HCEC 1CT (cell line): ENCODE data around the gene LRP1B.

Experiments used
- DNase-seq: peaks from one replicate; pipeline ENCODE4 v3.0.0-alpha.2; 2017

LRP1B gene

DNA sequence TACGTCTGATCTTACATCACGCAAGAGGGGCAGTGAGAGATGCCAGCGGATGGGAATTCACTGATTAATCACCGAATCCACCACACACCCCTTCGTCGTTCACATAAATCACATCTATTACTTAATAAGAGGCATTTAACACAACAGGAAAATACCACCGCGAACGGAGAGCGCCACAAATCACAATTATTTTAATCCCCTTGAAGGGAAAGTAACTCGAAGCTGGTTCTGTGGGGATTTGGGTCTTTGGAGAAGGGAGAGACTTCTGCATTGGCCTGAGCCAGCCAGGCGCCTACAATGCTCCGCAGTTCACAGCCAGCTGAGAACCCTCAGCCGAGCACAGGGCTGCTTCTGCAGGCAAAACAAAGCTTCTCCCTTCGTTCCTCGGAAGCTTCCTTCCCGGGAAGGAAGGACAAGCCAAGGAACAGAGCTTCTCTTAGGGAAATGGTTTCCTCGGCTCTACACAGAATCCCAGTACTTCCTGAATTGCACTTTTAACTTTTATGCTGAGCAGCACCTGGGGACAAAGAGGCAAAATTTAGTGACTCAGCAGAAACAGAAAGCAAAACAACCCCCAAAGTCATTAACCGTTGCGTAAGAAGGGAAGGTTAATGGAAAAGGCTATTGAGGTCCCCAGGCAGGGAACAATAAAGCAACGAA is at the start of gene LRP1B:
LRP1B (minus strand) TSS at position 7 of the 660 bp plus-strand sequence. CDS start 287 bp downstream, outside the sequence.
- peak; percentile 65 for DNase-seq

DNA sequence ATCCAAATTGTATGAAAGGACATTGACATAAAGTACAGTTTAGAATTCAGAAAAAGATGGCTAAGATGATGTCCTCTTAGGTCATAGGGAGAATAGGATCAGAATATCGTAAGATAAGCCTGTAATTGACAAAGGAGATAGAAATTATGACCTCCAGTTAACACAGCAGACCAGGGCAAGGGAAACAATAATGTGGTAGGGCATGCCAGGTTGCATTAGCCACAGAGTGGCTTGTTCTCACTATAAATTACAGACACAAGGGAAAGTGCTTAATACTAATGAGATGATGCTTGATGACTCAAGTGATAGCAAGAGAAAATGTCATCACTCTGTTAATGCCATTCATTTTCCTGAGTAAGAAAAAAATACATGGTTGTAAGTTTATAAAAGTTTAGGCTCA is 48.9 kb upstream of the LRP1B start:
- DNase-seq, result peak; percentile 11

DNA sequence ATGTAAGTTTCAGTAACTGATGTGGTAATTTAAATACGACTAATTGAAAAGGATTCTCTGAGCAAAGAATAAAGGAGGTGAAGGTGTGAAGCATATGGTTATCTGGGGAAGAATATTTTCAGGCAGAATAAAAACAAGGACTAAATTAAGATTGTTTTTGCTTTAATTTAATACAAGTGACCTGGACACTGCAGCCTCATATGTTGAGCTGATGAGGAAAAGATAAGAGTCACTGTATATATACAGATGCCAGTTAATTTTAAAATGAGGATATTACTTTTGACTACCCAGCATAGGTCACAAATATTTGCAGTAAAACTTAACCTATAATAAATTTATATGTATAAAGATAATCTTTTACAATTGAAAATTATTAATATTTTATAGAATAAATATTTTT is 47.8 kb upstream of the LRP1B start:
- DNase-seq, result no peak

DNA sequence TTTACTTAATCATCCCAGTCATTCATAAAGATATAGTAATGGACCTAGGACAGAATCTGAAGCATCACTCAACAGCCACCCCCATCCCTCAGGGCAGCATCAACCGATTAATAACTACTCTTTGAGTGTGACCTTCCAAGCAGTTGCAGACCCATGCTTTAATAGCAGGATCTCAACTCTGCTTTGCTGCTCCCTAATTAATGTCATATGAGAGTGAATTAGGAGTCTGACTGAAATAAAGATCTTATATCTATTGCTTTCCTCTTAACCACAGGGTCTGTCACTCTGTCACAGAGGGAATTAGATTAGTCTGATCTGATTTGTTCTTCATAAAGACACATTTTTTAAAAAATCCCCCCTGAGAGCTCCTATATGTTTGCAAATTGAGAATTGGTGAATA is 46.1 kb upstream of the LRP1B start:
- no peak for DNase-seq

DNA sequence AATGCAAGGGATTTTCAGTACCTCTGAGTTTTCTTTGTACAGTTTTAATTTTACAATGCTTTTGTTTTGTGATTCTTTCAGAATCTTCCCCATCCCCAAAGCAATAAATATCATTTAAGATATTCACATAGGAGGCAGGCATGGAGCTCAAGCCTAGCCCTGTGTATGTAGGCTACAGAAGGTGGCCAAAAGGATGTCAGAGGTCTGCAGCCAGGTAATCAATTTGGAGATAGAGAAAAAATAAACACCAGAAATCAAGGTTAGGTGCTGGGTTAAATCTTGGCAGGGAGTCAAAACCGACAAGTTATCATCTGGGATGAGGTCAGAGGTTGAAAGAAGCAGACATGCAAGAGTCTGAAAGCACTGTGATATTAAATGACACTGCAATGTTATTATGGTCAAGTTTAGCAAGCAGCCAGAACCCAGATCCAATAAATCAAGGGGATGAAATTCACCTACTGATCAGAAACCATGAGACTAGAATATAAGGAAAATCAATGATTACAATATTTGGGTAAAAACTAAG is 45.1 kb upstream of the LRP1B start:
- no peak for DNase-seq

DNA sequence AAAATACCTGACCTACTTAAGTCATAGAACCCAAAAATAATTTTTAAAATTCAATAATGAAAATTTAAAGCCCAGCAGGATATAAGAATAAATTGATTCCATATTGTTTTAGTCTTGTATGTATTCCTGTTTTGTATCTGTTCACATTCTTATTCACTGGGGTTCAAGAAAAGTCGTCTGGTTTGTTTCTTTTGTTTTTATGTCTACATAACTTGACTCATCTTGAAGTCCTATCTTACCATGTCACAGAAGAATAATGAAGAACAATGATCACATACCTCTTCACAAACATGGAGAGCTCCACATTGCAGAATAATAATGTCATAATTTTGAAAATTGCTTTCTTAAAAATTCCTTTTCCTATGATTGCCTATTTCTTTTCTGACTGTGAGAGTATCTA is 43.4 kb upstream of the LRP1B start:
- DNase-seq, result no peak

DNA sequence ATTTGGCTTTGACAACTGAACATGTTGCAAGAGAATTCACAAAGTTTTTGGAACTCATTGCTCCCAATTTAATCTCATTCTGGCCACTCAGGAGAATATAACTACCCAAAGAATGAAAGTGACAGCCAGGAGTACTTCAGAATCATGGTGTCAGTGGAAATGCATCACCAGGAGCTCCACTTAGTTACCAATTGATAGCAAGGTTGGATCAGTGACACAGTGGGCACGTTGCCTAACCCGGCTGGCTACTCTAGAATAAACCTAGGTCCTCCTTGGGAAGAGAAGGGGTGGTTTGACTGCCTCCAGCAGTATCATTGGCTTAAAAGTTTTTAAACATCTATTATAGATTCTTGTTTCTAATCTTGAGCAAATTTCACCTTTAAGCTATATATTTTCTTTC is 40.0 kb upstream of the LRP1B start:
- DNase-seq, result no peak

DNA sequence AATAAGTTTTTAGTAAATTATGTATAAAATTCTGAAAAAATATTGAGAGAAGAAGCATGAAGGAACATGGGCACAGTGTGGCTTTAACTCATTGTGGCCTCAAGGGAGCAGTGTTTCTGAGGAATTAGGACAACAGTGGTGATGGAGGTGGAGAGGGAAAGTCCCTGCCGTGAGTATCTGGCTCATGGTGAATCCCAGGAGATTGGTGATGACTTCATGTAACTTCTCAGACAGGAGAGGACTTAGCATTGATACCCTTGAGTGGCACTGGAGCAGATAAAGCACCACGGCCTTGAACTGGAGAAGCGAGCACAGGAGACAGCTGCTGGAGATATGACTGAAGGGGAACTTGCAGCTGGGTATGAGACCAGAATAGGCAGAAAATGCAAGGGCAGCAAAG is 35.0 kb upstream of the LRP1B start:
- DNase-seq, result peak; percentile 74

DNA sequence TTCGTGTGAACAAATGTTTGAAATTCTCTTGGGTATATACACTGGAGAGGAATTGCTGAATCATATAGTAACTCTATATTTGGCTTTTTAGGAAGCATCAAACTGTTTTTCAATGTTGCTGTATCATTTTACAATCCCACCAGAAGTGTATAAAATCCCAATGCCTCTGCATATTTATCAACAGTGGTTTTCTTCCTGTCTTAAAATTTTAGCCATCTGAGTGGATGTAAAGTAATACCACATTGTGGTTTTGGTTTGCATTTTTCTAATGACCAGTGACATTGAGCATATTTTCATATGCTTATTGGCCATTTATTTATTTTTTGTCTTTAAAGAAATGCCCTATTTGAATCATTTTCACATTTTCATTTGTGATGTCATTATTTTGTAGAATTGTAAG is 22.8 kb upstream of the LRP1B start:
- peak; percentile 64 for DNase-seq

DNA sequence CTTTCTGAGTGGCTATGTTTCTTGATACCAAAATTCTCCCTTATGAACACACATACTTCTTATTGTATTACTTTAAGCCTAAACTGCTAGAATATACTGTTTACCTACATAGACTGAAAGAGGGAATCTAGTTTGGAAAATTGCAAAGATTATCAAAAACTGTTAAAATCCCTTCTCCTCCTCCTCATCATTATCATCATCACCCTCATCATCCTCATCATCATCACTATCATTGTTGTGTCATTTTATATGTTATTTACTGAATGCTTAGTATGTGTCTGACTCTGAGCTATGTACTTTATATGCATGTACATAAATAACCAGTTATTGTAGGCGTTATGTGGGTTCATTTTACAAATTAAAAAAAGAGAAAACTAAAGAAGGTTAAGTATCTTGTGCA is 19.6 kb upstream of the LRP1B start:
- no peak for DNase-seq

DNA sequence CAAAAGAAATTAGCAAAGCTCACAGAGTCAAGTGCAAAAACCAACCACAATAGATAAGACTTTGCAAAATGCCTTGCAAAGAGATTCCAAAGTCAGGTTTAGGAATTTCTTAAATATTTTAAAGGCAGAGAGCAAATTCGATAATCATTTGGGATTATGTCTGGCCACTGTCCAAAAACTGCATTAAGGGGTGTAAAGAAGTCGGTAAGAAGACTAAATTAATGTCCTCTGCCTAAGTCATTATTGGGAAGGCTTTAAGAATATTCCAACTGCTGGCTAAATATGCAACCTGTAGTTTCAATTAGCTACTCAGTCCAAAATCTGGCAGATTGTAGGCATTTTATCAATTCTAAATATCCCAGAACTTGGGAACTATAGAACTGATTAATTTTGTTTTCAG is 13.7 kb upstream of the LRP1B start:
- no peak for DNase-seq

DNA sequence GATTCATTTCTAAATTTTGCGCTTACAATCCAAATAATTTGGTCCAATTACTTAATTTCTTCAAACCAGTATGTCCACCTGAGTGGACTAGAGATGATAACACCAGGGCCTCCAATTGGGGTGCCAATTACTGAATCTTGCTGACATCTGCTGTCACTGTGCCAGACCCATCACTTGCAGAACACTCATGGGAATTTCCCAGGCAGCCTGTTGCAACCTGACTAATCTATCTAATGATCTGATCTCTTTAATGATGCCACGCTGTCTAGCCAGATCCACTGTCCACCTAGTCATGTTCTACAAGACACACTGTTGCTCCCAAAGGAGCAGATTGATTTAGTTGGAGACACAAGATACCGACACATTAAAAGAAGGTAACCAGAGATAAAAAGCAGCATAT is 11.8 kb upstream of the LRP1B start:
- no peak for DNase-seq

DNA sequence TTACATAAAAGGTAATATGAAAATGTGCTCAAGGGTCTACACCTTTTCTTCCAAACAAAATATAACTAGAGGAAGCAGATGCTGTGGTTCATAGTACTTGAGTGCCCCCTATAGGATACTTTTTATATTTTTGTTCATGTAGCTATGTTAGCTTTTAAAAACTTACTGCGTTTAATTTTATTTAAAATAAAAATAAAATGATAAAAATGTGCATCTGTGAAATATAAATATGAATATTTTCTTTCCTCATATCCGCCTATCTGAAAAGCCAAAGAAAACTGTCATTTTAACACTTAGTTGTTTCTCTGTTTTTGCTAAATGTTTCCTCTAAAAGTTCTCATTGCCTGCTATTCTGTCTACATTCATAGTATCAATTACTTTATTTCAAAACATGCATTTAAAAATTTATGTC is 9.6 kb upstream of the LRP1B start:
- peak; percentile 35 for DNase-seq

DNA sequence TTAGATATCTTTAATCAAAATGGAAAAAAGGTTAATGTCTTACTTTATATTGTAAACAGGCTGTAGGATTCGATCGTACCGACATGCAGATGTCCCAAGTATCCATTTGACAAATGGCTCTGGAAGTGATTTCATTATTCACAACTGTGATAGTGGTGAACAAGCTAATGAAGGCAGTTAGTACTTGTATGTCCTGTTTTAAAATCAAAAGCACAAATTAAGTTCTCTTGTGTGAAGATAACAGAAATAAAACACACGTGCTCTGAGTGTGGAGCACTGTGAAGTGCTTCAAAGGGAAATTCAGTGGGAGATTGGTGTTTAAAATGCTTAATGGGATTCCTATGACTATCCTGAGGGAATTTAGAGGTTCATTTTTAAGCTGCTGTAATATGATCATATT is 8.6 kb upstream of the LRP1B start:
- no peak for DNase-seq

DNA sequence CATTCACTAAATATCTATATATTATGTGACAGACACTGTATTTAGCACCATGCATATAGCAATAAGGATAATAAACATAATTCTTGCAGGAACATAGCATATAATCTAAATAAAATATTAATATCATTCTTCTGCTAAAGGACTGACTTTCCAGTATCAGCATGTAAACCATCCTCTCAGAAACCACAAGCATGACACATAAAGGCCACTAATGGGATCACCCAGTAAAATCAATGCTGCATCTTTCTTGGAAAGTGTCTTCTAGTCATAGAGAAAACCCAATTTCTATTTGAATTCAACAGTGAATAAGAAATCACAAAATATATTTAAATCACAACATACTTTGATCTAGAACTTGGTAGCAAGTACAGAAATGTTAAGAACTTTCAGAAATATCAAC is 5.8 kb upstream of the LRP1B start:
- DNase-seq, result peak; percentile 51

DNA sequence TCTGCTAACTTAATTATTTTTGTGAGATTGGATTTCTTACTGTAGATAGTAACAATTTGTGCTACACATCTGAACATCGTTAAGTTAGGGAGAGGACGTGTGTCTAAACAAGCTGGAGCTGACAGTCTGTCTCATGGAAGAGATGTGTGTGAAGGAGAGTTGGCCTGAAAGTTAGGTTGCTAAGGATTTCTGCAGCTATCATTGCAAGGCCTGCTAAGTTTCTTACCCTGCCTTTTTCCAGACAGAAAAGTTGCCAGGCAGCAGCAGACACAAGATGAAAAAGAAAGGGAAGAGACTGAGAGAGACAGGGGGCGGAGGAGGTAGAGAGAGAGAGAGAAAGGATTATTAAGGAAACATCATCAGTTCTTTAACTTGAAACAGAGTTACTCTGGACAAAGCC is 4.1 kb upstream of the LRP1B start:
- no peak for DNase-seq

DNA sequence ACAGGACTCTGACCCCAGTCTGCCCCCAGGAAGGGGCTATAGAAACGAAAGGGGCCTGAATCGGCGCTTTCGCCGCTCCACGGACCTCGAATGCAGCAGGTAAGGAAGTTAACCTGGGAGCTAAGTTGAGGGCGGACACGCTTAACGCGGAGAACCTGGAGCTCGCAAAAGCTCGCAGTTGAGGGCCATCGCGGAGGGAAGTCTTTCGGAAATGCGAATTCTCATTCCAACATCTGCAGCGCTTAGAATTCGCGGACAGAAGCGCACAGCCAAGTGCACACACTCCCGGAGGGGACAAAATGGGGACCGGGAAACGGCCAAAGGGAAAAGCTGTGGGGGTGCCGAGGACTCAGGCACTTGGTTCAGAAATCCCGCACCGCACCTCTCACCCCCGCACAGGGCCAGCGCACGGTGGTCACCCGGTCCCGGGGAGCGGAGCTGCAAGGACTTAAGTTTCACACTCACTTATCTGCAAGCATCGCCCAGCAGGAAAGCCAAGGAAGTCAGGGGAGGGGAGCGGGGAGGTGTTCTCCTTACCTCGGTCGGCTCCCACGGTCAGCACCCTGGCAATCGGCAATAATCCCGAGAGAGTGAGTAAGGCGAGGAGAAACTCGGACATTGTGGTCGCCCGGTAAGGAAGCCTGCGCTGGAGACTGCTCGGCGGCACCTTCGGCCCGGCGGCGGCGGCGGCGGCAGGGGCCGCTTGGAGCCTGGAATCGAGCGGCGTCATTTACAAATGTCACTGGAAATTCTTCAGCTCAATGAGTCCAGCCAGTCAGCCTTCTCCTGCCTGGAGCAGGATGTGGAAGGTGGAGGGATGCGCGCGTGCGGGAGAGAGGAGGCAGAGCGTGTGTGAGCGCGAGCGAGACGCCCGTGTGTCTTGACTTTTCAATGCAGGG is 456 bp downstream of the LRP1B start:
- DNase-seq, result peak; percentile 63

DNA sequence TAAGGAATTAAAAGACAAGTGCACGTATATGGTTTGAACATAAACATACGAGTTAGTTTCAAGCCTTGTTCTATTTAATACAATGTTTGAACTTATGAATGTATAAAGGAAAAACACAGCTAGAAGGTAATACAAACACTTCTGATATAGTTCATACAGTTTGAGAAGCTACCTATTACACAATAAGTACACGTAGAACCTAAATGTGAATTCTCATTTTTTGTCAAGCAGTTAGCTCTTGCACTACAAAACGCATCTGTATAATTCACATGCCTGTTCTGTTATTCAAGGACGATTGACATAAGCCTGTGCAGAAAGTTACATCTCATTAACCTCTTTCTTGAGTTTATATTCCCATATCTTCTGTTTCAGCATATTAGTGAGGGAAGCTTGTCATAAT is 2.7 kb downstream of the LRP1B start:
- no peak for DNase-seq

DNA sequence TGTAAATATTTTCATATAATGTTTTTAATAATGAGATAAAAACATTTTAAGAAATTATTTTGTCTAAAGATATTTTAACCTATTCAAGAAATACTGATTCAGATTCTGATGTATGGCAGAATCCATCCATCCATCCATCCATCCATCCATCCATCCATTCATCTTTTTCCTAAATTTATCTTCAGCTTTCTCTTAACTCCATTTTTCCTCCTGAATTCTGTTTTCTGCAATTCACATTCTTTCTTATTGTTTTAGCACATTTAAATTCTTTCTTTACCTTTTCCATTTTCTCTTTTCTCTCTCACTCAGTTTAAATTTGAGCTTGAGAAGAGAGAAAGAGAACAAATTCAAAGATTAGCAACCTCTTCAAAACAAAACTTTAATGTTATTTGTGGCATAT is 3.6 kb downstream of the LRP1B start:
- no peak for DNase-seq

DNA sequence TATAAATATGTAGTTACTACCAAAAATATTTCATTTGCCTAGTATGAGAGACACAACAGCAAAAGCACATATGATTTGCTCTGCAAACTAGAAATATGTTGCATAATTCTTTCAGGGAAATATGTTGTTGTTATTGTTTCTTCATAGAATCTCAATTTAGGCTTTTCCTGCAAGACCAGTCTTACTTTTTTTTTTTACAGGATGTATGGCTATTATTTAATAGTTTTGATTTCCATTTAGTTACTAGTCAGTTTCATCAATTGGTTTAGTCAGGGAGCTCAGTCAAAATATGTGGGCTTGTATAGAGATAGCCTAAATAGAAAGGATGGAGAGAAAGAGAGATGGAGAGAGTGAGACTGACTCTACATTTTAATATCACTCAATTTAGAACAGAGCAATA is 6.1 kb downstream of the LRP1B start:
- no peak for DNase-seq

DNA sequence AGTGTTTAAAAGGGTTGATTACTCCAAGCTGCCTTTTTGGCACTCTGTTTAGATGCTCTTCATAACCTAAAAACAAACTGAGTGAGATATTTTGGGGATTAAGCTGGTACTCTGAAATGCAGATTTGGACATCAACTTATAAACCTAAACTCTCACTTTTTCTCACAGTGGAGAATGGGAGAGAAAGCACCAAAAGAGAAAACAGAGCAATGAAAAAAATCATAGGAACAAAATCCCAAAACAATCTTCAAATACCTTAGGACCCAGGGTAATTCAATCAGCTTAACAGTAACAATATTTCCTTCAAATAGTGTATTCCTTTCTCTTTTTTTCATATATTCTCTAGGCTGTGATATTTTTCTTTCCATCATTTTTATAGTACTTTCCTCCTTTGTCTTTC is 11.5 kb downstream of the LRP1B start:
- DNase-seq, result no peak

DNA sequence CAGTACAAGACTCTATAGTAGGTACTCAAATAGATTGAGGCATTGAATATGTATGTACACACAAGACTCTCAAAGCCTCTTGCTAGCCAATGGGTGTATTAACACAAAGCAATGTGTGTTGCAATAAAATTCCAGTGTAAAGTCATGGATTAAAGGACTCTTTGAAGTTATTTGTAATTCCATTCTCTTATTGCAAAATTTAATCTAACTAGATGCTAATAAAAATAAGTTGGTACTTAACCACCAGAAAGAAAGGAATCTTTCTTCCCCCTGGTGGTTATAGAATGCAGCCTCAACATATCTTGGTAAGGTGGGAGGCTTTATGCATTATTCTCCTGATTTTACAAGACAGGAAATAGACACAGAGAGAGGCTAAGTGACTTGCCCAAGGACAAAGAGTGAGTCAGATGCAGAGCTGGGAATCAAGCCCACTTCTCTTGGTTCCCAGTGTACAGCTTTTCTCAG is 18.0 kb downstream of the LRP1B start:
- peak; percentile 96 for DNase-seq

DNA sequence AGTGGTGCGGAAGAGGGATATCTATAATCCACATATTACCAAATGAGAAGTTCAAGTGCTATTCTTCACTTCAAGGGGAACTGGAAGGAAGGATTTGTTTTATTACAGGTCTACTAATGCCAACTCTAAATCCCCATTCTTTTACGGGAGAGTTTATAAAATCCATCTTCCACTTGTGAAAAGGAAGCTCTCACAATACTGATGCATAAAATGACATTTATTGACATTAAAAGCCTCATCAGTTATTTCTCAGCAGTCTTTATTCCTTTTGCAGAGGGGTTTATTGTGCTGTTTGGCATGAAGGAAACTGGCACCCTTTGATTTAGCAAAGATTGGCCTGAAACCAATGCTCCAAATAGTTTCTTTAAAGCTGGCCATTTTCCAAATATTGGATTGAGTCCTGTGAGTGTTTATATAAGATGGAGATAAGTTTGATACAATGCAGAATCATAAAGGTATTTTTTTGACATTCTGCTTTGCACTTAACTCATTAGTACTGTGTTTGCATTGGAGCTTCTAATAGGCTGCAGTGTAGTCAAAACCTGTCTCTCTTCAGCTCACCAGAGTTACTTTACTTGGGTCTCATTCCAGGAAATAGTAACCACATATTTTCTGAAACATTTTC is 26.6 kb downstream of the LRP1B start:
- no peak for DNase-seq

DNA sequence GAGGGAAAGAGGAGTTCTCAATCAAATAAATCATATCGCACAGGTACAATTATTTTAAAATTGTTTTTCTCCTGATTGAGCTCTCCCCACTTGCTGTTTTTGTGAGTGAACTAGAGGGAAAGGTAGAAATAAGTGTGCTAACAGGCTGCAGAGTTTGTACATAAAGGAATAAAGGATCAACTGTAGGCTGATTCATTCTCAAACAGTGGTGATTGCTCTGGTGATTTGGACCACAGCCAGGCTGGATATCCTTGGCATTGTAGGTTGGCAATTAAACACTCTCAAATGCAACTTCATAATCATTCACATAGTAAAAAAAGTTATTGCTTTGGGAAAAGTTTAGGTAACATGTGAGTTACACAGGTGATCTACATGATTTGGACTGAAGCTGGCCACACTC is 29.8 kb downstream of the LRP1B start:
- DNase-seq, result no peak
